Measurements from ENCODE around the gene USP28. TPM values are rescaled to one million over a fixed set of nuclear protein-coding genes. Genes with fewer than 3 reads are reported as not detected.

The USP28 gene
- total and polyA plus RNA-seq, 2 of the 8 experiments (the other 6 are each of a cell fraction or from before 2014, with no cell fraction given): 82.6 to 119 TPM

DNA sequence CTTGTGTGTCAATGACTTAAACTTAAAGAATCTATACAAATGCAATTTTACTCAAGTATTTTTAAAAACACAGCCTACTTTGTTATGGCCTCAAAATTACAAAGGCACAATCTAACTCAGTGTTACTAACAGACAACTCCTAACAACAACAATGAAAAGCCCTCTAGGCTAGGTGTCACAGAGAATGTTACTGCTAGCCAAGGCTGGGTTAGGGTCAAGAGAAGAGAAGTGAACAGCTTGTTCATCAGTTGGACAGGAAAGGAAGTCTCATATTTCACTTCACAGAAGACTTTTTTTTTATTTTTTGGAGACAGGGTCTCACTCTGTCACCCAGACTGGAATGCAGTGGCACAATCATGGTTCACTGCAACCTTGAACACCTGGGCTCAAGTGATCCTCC lies 69.7 kb downstream of the USP28 start:
- no peak overlapping the region for H3K9ac ChIP-seq (replicated peaks in 1 of 4; ENCODE audit: extremely low read depth in 1 of 4, low read depth in 3 of 4, low read length in 3 of 4)
- no peak overlapping the region for H3K4me2 ChIP-seq (ENCODE audit: insufficient read depth in 1 of 2, low read depth in 2 of 2, low read length in 2 of 2)
- no peak overlapping the region for H3K4ac ChIP-seq (replicated peaks; ENCODE audit: insufficient read length, low read depth, low read length)
- no peaks in the 10 kb centered on the region for H3K27me3 ChIP-seq (replicated peaks in 1 of 4; ENCODE audit: control insufficient read depth in 3 of 4, extremely low read depth in 1 of 4, insufficient read depth in 3 of 4, low read length in 3 of 4)
- CTCF ChIA-PET (ENCODE audit: partially characterized antibody): interaction anchor here (0.6 to 3.4 kb wide), 24 partner anchors 9 to 461 kb away, joined by 3 to 22 read pairs (median 5); partner anchors contain the start of gene HTR3A
- no peaks in the 10 kb centered on the region for H3K79me2 ChIP-seq (ENCODE audit: control insufficient read depth in 1 of 2, insufficient read depth in 2 of 2, low read length in 2 of 2)
- DNase-seq (ENCODE audit: low read depth in 1 of 2, low spot score in 2 of 2) (no peak), FAIRE-seq (no peak)
- no peak overlapping the region for H2BK12ac ChIP-seq (ENCODE audit: low read depth, low read length)
- no peaks in the 10 kb centered on the region for H3K9me3 ChIP-seq (ENCODE audit: insufficient read depth in 2 of 2, low read depth in 1 of 2, low read length in 1 of 2)
- H3K27ac ChIP-seq (ENCODE audit: low read depth, low read length): no peak overlapping the region
- no peaks in the 10 kb centered on the region; the same call in 1 of the 2 replicates for H3K79me1 ChIP-seq (ENCODE audit: low read depth, low read length)
- H2BK15ac ChIP-seq (ENCODE audit: low read length): no peak overlapping the region
- no peak overlapping the region for H3K14ac ChIP-seq (ENCODE audit: insufficient read length)
- no peak overlapping the region for H4K5ac ChIP-seq (ENCODE audit: insufficient read length, low read depth, low read length)
- no peak overlapping the region for H3K56ac ChIP-seq (replicated peaks; ENCODE audit: insufficient read length, low read depth, low read length)
- H3K4me1 ChIP-seq (replicated peaks in 1 of 4; ENCODE audit: control insufficient read depth in 3 of 4, insufficient read depth in 4 of 4, low read length in 3 of 4): no peaks in the 10 kb centered on the region
- peaks cover 0 to 2% of the 10 kb centered on the region in 2 experiments for H4K20me1 ChIP-seq (replicated peaks in 1 of 2; ENCODE audit: control insufficient read depth in 1 of 2, insufficient read depth in 2 of 2, low read length in 2 of 2)
- no peak overlapping the region for H3K23ac ChIP-seq (ENCODE audit: insufficient read length)
- no peak overlapping the region for H2BK20ac ChIP-seq (ENCODE audit: low read length)
- H2AK5ac ChIP-seq (ENCODE audit: low read depth, low read length): no peak overlapping the region
- peaks cover 21 to 88% (median 67%) of the 10 kb centered on the region in 4 experiments for H3K36me3 ChIP-seq (ENCODE audit: control insufficient read depth in 2 of 4, insufficient read depth in 4 of 4, low read length in 3 of 4)
- no peak overlapping the region for H2AFZ ChIP-seq (ENCODE audit: low read length)
- H4K91ac ChIP-seq (replicated peaks; ENCODE audit: insufficient read length, low read length): no peak overlapping the region
- no peak overlapping the region for H4K8ac ChIP-seq (ENCODE audit: extremely low read depth, insufficient read depth, low read length)
- no peaks in the 10 kb centered on the region for H3K23me2 ChIP-seq (ENCODE audit: low read depth, low read length)
- POLR2A ChIA-PET (ENCODE audit: partially characterized antibody): interaction anchor here (1.2 to 1.5 kb wide), 2 partner anchors 9 to 70 kb away, joined by 3 to 8 read pairs; partner anchors contain the start of gene USP28
- H3K18ac ChIP-seq (ENCODE audit: extremely low read depth, low read length): no peak overlapping the region
- H2BK5ac ChIP-seq (ENCODE audit: low read depth, low read length): no peak overlapping the region
- TF ChIP-seq, protein P1, sequence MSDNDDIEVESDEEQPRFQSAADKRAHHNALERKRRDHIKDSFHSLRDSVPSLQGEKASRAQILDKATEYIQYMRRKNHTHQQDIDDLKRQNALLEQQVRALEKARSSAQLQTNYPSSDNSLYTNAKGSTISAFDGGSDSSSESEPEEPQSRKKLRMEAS (IDR thresholded peaks at IDR 0.05): no peak
- TF ChIP-seq CBX5 (IDR thresholded peaks at IDR 0.05; ENCODE audit: low read depth, low read length) (no peak), GTF2F1 (IDR thresholded peaks at IDR 0.05; ENCODE audit: borderline replicate concordance, low read depth, low read length) (no peak), RBBP5 (IDR thresholded peaks at IDR 0.05; ENCODE audit: borderline replicate concordance, low read depth, low read length) (no peak), RFX5 (IDR thresholded peaks at IDR 0.05; ENCODE audit: borderline replicate concordance, low read depth, low read length) (no peak), TBP (IDR thresholded peaks at IDR 0.05; ENCODE audit: low read depth, low read length) (no peak)
- no peak overlapping the region for H2BK120ac ChIP-seq (replicated peaks; ENCODE audit: low read depth, low read length)
- no peak overlapping the region for H3K4me3 ChIP-seq (ENCODE audit: extremely low read depth in 1 of 4, insufficient read depth in 2 of 4, low read depth in 3 of 4, low read length in 4 of 4)

Measured in H1 (cell line).